ENCODE results near the gene NUP210. TPM values are rescaled to one million over a fixed set of nuclear protein-coding genes. Genes with fewer than 3 reads are reported as not detected.

The NUP210 gene
- total RNA-seq, 4 donors from 2014 or later: 3.1 to 15.4 (median 5.0) TPM

DNA sequence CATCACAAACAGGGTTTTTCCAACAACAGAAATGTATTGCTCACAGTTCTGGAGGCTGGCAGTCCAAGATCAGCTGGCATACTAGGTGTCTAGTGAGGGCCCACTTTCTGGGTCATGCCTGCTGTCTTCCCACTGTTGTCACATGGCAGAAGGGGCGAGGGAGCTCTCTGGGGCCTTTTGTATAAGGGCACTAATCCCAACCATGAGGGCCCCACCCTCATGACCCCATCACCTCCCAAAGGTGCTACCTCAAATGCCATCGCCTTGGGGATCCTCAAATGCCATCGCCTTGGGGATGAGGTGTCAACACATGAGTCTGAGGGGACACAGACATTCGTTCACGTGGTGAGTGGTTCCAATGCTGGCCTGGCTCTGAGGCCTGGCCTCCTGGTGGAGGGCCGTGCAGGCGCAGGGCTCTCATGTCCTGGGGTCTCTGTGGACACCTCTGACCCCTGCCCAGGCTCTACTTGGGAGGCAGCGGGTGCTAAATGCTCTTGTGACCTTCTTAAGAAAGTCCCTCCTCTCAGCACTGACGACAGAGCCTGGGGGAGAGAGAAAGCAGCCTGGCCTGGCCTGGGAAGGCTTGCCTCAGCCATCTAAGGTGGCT is 16.8 kb downstream of the NUP210 start:
- Histone ChIP-seq H3K9me3 (peaks cover 3% of the 10 kb centered on the region), H3K36me3 (no peaks in the 10 kb centered on the region), H3K4me3 (no peak overlapping the region), H3K27ac (no peak overlapping the region), H3K27me3 (no peaks in the 10 kb centered on the region), H3K4me1 (no peaks in the 10 kb centered on the region)
- TF ChIP-seq, protein P1, sequence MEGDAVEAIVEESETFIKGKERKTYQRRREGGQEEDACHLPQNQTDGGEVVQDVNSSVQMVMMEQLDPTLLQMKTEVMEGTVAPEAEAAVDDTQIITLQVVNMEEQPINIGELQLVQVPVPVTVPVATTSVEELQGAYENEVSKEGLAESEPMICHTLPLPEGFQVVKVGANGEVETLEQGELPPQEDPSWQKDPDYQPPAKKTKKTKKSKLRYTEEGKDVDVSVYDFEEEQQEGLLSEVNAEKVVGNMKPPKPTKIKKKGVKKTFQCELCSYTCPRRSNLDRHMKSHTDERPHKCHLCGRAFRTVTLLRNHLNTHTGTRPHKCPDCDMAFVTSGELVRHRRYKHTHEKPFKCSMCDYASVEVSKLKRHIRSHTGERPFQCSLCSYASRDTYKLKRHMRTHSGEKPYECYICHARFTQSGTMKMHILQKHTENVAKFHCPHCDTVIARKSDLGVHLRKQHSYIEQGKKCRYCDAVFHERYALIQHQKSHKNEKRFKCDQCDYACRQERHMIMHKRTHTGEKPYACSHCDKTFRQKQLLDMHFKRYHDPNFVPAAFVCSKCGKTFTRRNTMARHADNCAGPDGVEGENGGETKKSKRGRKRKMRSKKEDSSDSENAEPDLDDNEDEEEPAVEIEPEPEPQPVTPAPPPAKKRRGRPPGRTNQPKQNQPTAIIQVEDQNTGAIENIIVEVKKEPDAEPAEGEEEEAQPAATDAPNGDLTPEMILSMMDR (IDR thresholded peaks at IDR 0.05): no peak
- TF ChIP-seq EP300 (IDR thresholded peaks at IDR 0.05) (no peak), POLR2A (IDR thresholded peaks at IDR 0.05) (no peak), POLR2AphosphoS5 (IDR thresholded peaks at IDR 0.05) (no peak)
- 100% methylated on average over 6 of the region's 9 CpGs for WGBS
- no peak for DNase-seq (ENCODE audit: low spot score in 2 of 2)

DNA sequence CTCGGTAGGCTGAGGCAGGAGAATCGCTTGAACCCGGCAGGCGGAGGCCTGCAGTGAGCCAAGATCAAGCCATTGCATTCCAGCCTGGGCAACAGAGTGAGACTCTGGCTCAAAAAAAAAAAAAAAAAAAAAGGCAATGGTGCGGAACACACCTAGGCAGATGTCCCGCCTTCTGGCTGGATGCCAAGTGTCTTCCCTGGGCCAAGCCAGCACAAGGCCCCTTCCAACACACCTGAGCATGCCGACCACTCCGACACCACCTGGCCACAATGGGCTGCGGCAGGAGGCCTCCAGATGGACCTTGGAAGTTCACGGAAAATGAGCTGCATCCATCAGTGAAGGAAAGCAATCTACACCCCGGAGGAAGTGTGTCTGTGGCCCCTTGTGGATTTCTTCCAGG is 19.0 kb downstream of the NUP210 start:
- DNase-seq (ENCODE audit: low spot score in 2 of 2): no peak
- no peaks in the 10 kb centered on the region for H3K9me3 ChIP-seq
- H3K27me3 ChIP-seq: no peaks in the 10 kb centered on the region
- TF ChIP-seq POLR2AphosphoS5 (IDR thresholded peaks at IDR 0.05): no peak
- TF ChIP-seq POLR2A (IDR thresholded peaks at IDR 0.05): no peak
- TF ChIP-seq, protein P1 (IDR thresholded peaks at IDR 0.05): no peak
- TF ChIP-seq EP300 (IDR thresholded peaks at IDR 0.05): no peak
- H3K4me1 ChIP-seq: no peaks in the 10 kb centered on the region
- 77% methylated on average over 11 of the region's 11 CpGs for WGBS
- no peak overlapping the region for H3K4me3 ChIP-seq
- no peak overlapping the region for H3K27ac ChIP-seq
- H3K36me3 ChIP-seq: no peaks in the 10 kb centered on the region

DNA sequence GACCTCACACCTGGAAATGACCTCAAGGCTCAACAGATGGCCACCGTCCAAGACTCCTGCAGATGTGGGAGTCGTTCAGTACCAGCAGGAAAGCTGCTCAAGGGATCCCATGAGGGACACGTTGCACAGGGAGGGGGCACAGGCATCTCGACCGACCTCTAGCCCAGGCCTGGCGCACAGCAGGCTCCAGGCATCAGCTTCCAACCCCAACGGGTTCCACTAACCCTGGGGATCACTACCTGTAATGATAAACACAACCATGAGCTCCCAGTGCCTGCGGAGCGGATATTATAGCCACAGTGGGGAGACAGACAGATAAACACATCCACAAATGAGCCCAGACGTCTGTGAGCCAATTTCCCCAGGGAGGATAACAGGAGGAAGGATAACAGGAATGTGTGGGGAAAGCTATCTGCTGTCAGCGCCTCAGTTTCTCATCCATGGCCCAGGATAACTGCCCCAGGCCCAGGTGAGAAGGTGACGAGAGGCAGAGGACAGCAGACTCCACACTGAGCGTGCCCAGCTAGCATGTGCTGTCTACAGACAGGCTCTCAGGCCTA is 19.9 kb downstream of the NUP210 start:
- Histone ChIP-seq H3K4me3 (no peak overlapping the region), H3K4me1 (no peaks in the 10 kb centered on the region), H3K9me3 (no peaks in the 10 kb centered on the region), H3K27ac (no peak overlapping the region), H3K27me3 (no peaks in the 10 kb centered on the region), H3K36me3 (no peaks in the 10 kb centered on the region)
- DNase-seq (ENCODE audit: low spot score in 2 of 2): no peak
- TF ChIP-seq, protein P1 (IDR thresholded peaks at IDR 0.05): no peak
- TF ChIP-seq EP300 (IDR thresholded peaks at IDR 0.05) (no peak), POLR2A (IDR thresholded peaks at IDR 0.05) (no peak), POLR2AphosphoS5 (IDR thresholded peaks at IDR 0.05) (no peak)
- 88% methylated on average over 6 of the region's 13 CpGs for WGBS

DNA sequence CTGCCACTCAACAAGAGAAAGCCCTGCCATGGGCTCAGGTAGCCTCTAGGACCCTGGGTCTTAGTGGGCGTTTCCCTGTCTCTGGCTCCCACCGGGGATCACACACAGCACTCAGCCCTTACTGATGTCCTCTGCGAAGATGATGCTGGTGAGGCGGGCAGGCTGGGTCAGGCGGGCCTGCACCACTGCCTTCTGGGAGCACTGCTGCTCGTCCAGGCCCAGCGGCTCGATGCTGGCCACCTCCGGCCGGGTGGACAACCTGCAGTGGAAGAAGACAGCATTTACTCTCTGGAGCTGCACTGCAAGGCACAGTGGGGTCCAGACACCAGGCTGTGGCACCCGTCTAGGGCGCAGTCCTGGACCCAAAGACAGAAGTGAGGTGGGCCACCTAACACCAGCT is 20.5 kb downstream of the NUP210 start:
- WGBS: 71% methylated on average over 3 of the region's 12 CpGs
- Histone ChIP-seq H3K4me3 (no peak overlapping the region), H3K9me3 (no peaks in the 10 kb centered on the region), H3K27me3 (no peaks in the 10 kb centered on the region), H3K36me3 (no peaks in the 10 kb centered on the region), H3K27ac (no peak overlapping the region), H3K4me1 (no peaks in the 10 kb centered on the region)
- TF ChIP-seq POLR2A (IDR thresholded peaks at IDR 0.05): no peak
- no peak for TF ChIP-seq POLR2AphosphoS5 (IDR thresholded peaks at IDR 0.05)
- TF ChIP-seq EP300 (IDR thresholded peaks at IDR 0.05): no peak
- TF ChIP-seq, protein P1 (IDR thresholded peaks at IDR 0.05): no peak
- no peak for DNase-seq (ENCODE audit: low spot score in 2 of 2)

DNA sequence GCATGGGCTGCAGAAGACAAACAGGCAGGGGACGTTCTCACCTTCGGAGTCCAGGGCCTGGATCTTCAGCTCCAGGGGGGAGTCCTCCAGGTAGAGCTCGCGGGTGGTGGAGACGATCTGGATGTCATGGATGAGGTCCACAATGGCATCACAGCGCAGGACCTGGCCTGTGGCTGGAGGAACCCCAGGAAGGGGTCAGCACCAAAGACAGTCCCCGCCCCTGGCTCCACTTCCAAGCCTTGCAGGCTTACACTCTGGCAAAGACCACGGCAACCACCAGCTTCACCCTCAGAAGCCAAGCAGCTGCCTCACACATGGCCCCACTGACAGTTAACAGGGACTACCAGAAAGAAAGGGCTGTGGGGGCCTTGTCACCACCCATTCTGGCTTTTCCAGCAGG is 22.8 kb downstream of the NUP210 start:
- Histone ChIP-seq H3K27me3 (no peaks in the 10 kb centered on the region), H3K9me3 (no peaks in the 10 kb centered on the region), H3K4me3 (no peak overlapping the region), H3K36me3 (no peaks in the 10 kb centered on the region), H3K4me1 (no peaks in the 10 kb centered on the region), H3K27ac (no peak overlapping the region)
- WGBS: 90% methylated on average over 4 of the region's 8 CpGs
- TF ChIP-seq POLR2AphosphoS5 (IDR thresholded peaks at IDR 0.05) (no peak), EP300 (IDR thresholded peaks at IDR 0.05) (no peak)
- TF ChIP-seq, protein P1 (IDR thresholded peaks at IDR 0.05): no peak
- no peak for DNase-seq (ENCODE audit: low spot score in 2 of 2)

Data from suprapubic skin (tissue), 4 donors.